Neural cell (in vitro differentiated cells): Measurements from ENCODE around the gene RPL36A.

ENCODE experiments used
- RAD21 ChIP-seq: fragments of 450-650 bp; conservative IDR thresholded peaks from 2 replicates; pipeline ENCODE4 v1.6.1; 2014; ENCODE audit warnings: antibody characterized with exemption, mild to moderate bottlenecking, moderate library complexity
- TF ChIP-seq, protein P1 (sequence below): fragments of 450-650 bp; IDR thresholded peaks from 2 replicates; pipeline ENCODE4 v1.5.1; 2014; ENCODE audit warnings: antibody characterized with exemption, mild to moderate bottlenecking, moderate library complexity; ENCODE audit not compliant: poor library complexity, severe bottlenecking

DNA sequence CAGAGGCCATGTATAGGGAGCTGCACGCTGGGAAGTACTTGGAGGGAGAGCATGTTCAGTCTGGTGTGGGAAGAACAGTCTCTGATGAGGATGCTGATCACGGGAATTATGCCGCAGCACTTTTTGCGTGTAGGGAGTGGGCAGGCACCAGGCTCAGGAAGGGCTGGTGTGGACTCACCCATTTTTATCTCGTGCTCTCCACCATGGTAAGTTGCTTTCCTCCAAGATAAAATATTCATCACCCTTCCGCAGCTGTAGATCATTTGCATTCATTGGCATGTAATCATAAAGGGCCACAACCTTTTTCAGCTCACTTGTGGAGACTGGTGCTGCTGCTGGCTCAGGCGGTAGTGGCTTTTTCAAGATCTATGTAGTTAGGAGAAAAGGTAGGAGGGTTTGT lies 30.4 kb upstream of the RPL36A start:
- TF ChIP-seq, protein P1, sequence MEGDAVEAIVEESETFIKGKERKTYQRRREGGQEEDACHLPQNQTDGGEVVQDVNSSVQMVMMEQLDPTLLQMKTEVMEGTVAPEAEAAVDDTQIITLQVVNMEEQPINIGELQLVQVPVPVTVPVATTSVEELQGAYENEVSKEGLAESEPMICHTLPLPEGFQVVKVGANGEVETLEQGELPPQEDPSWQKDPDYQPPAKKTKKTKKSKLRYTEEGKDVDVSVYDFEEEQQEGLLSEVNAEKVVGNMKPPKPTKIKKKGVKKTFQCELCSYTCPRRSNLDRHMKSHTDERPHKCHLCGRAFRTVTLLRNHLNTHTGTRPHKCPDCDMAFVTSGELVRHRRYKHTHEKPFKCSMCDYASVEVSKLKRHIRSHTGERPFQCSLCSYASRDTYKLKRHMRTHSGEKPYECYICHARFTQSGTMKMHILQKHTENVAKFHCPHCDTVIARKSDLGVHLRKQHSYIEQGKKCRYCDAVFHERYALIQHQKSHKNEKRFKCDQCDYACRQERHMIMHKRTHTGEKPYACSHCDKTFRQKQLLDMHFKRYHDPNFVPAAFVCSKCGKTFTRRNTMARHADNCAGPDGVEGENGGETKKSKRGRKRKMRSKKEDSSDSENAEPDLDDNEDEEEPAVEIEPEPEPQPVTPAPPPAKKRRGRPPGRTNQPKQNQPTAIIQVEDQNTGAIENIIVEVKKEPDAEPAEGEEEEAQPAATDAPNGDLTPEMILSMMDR = no peak
- no peak for TF ChIP-seq RAD21
